Activated CD8-positive, alpha-beta T cell treated with anti-CD3 and anti-CD28 coated beads, Interleukin-2, amount 10 ng/mL, durations not matched to agents 7 days and 5 days (primary cell): ENCODE measurements around the gene CCDC183. TPM values are rescaled to one million over a fixed set of nuclear protein-coding genes. Genes with fewer than 3 reads are reported as not detected.

Experiments
- ATAC-seq: fragments of 150-1000 bp; cut with Tn5 transposase; one replicate; pipeline ENCODE4 v1.10.0; 2021; ENCODE audit warnings: moderate library complexity
- CTCF ChIA-PET: fragments of 350-600 bp; sonication (Branson Sonifier 250); formaldehyde crosslinking; loops from one replicate; lab custom pipeline; 2021; ENCODE audit warnings: antibody characterized with exemption; lab: Charles Lee
- POLR2A ChIA-PET: fragments of 350-600 bp; sonication (Branson Sonifier 250); formaldehyde crosslinking; loops from one replicate; lab custom pipeline; 2021; ENCODE audit warnings: antibody characterized with exemption; lab: Charles Lee
- DNase-seq: peaks from one replicate; pipeline ENCODE4 v3.0.0-alpha.2; 2020
- H3K27ac Mint-ChIP-seq: one replicate; pipeline ENCODE4 v1.8.0; 2021; ENCODE audit warnings: mild to moderate bottlenecking, mixed read lengths
- H3K27me3 Mint-ChIP-seq: one replicate; pipeline ENCODE4 v1.8.0; 2021; ENCODE audit warnings: low read depth, mixed read lengths
- H3K36me3 Mint-ChIP-seq: one replicate; pipeline ENCODE4 v1.8.0; 2021; ENCODE audit warnings: low read depth, mixed read lengths
- H3K4me1 Mint-ChIP-seq: one replicate; pipeline ENCODE4 v1.8.0; 2021; ENCODE audit warnings: low read depth, mixed read lengths
- H3K4me3 Mint-ChIP-seq: one replicate; pipeline ENCODE4 v1.8.0; 2021; ENCODE audit warnings: mild to moderate bottlenecking, mixed read lengths
- H3K9me3 Mint-ChIP-seq: one replicate; pipeline ENCODE4 v1.8.0; 2022; ENCODE audit warnings: mixed read lengths; ENCODE audit not compliant: insufficient read depth
- total RNA-seq, 2 experiments: library from RNA; stranded (reverse); gene quantifications; one replicate each; pipeline ENCODE4 v1.2.3, GENCODE V29; 2021

The CCDC183 gene
- total RNA-seq, 2 experiments from 2014 or later: 0.26 to 0.44 TPM

DNA sequence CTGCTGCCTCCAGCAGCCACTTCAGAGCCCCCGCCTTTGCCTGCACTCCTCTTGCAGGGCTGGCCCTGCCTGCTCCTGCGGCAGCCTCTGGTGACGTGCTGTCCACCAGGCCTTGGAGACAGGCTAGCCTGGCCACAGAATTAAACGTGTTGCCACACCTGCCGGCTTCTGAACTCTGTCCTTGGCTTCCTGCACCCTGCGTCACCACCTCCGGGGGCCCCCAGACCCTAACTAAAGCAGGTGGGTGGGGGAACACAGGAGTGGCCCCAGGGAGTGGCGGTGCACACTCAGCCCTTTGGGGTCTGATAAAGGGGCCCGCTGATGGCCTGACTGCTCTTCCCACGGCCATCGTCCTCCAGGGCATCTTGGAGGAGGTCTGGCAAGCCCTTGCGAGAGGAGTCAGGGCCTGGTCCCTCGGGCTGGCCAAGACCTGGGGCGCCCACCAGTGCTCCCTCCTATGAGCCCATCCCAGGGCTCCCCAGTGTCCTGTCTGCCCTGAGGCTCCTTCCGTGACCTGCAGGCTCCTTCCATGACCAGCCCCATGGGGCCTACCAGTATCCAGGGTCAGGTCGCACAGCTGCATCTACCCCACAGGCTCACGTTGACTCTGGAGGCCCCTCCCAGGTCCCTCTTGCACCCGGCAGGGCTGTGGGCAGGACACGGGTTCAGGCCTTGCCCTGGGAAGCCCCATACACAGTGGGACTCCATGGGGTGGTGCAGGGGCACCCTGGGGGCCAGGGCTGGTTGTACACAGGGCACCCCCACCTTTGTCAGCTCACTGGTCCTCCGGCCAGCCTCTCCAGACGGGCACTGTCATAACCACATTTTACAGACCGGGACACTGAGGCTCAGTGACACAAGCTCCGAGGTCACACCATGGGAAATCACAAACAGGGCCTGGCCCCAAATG lies 55.0 kb downstream of the CCDC183 start:
- Mint-ChIP-seq H3K27ac (no peak overlapping the region), H3K9me3 (no peaks in the 10 kb centered on the region), H3K36me3 (peaks cover 13% of the 10 kb centered on the region), H3K27me3 (peaks cover 13% of the 10 kb centered on the region), H3K4me1 (peaks cover 21% of the 10 kb centered on the region), H3K4me3 (no peak overlapping the region)
- ATAC-seq (no peak), DNase-seq (no peak)
- CTCF ChIA-PET: interaction anchor here (0.8 kb wide), 1 partner anchor 8 kb away, joined by 3 read pairs; no protein-coding TSS in a partner anchor
- POLR2A ChIA-PET: no interaction called here

DNA sequence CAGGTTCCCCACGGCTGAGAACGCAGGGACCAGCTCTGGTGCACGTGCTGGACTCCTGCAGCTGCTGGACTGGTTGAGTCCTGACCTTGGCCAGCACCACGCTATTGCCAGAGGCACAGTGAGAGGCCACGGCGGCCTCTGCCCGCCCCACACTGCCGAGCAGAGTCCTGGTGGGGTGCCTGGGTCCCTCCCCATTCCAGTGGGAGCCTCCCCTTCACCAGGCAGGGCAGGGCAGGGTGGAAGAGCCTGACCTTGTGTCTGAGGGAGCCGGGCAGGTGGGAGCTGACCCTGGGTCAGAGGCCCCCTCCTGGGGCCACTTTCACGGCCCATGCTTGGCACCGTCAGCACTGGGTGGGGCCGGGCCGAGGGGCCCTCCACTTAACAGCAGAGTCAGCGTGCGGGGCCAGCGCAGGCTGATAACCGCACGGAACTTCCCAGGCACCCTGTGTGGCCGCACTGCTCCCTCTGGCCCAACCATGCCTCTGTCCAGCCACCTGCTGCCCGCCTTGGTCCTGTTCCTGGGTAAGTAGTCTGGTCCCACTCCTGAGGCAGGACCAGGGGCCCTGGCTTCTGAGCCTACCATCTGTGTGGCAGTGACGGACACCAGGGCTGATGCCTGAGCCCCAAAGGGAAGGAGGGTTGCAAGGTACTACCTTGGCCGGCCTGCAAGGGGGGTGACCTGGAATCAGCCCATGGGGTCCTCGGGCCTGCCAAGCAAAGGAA lies 56.0 kb downstream of the CCDC183 start, which contains the start of gene MAMDC4:
MAMDC4 (plus strand) TSS at position 406 of the 723 bp plus-strand sequence; CDS start at position 477, 71 bp downstream.
- H3K4me1 Mint-ChIP-seq: peaks cover 18% of the 10 kb centered on the region
- DNase-seq (no peak), ATAC-seq (no peak)
- POLR2A ChIA-PET: interaction anchor here (0.6 kb wide), 1 partner anchor 63 kb away, joined by 3 read pairs; no protein-coding TSS in a partner anchor
- no peaks in the 10 kb centered on the region for H3K9me3 Mint-ChIP-seq
- peaks cover 9% of the 10 kb centered on the region for H3K36me3 Mint-ChIP-seq
- no peak within 1 kb of the TSS for H3K27ac Mint-ChIP-seq
- CTCF ChIA-PET: interaction anchor here (0.6 to 0.8 kb wide), 2 partner anchors 9 to 31 kb away, joined by 3 read pairs; no protein-coding TSS in a partner anchor
- peaks cover 7% of the 10 kb centered on the region for H3K27me3 Mint-ChIP-seq
- H3K4me3 Mint-ChIP-seq: no peak within 1 kb of the TSS

DNA sequence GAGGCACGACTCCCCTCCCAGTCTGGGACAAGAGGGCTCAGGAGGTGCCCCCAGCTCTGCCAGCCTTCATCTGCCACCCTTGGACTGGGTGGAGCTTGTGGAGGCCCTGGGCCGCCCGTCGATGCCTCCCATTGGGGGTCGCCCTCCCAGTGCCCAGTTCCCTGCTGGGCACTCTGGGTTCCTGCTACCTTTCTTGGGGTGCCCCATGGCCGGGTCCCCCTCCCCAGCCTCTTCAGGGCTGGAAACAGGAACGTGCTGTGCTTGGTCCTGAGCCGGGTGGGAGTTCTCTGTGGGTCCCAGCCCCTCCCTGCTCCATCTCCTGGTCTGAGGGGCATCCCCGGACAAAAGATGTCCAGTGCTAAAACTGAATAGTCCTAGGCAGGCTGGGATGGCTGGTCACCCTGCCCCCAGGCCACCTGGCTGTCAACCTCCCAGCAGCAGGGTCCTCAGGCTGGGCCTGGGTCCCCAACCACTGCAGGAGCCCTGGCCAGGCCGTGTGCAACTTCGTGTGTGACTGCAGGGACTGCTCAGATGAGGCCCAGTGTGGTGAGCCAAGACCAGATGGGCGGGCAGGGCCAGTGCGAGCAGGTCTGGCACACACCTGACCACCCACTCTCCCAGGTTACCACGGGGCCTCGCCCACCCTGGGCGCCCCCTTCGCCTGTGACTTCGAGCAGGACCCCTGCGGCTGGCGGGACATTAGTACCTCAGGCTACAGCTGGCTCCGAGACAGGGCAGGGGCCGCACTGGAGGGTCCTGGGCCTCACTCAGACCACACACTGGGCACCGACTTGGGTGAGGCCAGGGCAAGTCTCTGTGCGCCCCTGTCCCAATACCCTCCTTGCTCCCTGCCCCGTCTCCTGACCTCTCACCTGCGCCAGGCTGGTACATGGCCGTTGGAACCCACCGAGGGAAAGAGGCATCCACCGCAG lies 56.8 kb downstream of the CCDC183 start:
- ChIA-PET POLR2A (no interaction called here), CTCF (no interaction called here)
- Mint-ChIP-seq H3K27ac (no peak overlapping the region), H3K9me3 (no peaks in the 10 kb centered on the region), H3K27me3 (peaks cover 2% of the 10 kb centered on the region), H3K4me3 (no peak overlapping the region), H3K36me3 (peaks cover 6% of the 10 kb centered on the region), H3K4me1 (peaks cover 12% of the 10 kb centered on the region)
- DNase-seq (no peak), ATAC-seq (no peak)

DNA sequence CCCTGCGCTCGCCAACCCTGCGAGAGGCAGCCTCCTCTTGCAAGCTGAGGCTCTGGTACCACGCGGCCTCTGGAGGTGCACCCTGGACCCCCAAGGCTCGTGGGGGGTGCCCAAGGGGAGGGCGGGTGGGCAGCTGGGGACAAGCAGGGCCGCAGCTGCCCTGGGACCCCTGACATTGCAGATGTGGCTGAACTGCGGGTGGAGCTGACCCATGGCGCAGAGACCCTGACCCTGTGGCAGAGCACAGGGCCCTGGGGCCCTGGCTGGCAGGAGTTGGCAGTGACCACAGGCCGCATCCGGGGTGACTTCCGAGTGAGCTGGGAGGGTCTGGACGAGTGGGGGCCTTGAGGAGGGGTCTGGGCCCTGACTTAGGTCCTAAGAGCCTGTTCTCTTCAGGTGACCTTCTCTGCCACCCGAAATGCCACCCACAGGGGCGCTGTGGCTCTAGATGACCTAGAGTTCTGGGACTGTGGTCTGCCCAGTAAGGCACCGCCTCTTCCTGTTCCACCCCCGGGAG lies 57.5 kb downstream of the CCDC183 start:
- H3K27ac Mint-ChIP-seq: no peak overlapping the region
- H3K27me3 Mint-ChIP-seq: no peaks in the 10 kb centered on the region
- no peak overlapping the region for H3K4me3 Mint-ChIP-seq
- ChIA-PET POLR2A (no interaction called here), CTCF (no interaction called here)
- no peak for DNase-seq
- H3K36me3 Mint-ChIP-seq: peaks cover 6% of the 10 kb centered on the region
- peaks cover 10% of the 10 kb centered on the region for H3K4me1 Mint-ChIP-seq
- no peaks in the 10 kb centered on the region for H3K9me3 Mint-ChIP-seq
- ATAC-seq: no peak

DNA sequence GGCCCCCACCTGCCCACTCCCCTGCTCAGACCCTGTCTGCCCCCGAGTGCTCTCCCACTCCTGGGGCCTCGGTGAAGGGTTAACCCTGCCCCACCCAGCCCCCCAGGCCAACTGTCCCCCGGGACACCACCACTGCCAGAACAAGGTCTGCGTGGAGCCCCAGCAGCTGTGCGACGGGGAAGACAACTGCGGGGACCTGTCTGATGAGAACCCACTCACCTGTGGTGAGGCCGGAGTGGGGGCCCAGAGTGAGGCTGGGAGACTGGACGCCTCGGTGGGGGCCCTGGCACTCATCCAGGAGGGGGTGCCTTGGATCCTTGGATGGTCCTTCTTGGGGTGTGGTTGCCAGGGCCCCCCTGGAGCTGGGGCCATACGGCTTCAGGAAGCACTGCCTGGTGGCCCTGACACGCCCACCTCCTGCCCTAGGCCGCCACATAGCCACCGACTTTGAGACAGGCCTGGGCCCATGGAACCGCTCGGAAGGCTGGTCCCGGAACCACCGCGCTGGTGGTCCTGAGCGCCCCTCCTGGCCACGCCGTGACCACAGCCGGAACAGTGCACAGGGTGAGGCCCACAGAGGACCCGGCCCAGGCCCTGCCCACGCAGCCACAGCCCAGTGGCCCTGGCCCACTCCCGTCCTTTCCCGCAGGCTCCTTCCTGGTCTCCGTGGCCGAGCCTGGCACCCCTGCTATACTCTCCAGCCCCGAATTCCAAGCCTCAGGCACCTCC lies 58.1 kb downstream of the CCDC183 start:
- no peaks in the 10 kb centered on the region for H3K27me3 Mint-ChIP-seq
- ChIA-PET POLR2A (no interaction called here), CTCF (no interaction called here)
- DNase-seq (no peak), ATAC-seq (no peak)
- H3K4me3 Mint-ChIP-seq: no peak overlapping the region
- H3K27ac Mint-ChIP-seq: no peak overlapping the region
- H3K36me3 Mint-ChIP-seq: peaks cover 4% of the 10 kb centered on the region
- peaks cover 8% of the 10 kb centered on the region for H3K4me1 Mint-ChIP-seq
- no peaks in the 10 kb centered on the region for H3K9me3 Mint-ChIP-seq

DNA sequence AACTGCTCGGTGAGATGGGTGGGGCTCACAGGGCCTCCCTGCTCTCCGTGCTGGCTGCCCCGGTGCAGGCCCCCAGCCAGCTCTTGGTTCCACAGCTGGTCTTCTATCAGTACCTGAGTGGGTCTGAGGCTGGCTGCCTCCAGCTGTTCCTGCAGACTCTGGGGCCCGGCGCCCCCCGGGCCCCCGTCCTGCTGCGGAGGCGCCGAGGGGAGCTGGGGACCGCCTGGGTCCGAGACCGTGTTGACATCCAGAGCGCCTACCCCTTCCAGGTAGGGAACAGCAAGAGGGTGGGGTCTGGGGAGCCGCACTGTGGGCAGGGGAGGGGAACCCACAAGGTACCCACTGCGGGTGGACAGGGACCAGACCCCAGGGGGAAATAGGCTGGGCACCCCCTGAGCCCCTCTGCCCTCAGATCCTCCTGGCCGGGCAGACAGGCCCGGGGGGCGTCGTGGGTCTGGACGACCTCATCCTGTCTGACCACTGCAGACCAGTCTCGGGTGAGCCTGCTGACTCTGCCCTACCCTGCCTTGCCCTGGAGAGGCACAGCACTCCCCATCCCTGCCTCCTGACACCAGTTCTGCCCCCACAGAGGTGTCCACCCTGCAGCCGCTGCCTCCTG lies 58.8 kb downstream of the CCDC183 start:
- Mint-ChIP-seq H3K27me3 (no peaks in the 10 kb centered on the region), H3K36me3 (peaks cover 2% of the 10 kb centered on the region), H3K27ac (no peak overlapping the region), H3K9me3 (no peaks in the 10 kb centered on the region), H3K4me3 (no peak overlapping the region), H3K4me1 (peaks cover 5% of the 10 kb centered on the region)
- ChIA-PET POLR2A (no interaction called here), CTCF (no interaction called here)
- DNase-seq (no peak), ATAC-seq (no peak)

DNA sequence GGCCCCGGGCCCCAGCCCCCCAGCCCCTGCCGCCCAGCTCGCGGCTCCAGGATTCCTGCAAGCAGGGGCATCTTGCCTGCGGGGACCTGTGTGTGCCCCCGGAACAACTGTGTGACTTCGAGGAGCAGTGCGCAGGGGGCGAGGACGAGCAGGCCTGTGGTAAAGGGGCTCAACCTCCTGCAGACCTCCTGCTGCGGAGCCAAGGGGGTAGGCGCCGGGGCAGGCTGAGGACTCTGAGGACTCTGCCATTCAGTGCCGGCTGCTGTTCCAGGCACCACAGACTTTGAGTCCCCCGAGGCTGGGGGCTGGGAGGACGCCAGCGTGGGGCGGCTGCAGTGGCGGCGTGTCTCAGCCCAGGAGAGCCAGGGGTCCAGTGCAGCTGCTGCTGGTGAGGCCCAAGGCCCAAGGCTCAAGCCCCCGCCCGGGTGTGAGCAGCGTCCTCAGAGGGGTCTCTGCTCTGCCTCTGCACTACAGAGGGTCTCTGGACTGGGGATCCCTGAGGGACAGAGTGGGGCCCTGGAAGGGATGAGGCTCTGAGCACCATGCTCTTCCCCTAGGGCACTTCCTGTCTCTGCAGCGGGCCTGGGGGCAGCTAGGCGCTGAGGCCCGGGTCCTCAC lies 59.4 kb downstream of the CCDC183 start:
- no peaks in the 10 kb centered on the region for H3K27me3 Mint-ChIP-seq
- POLR2A ChIA-PET: no interaction called here
- no peak overlapping the region for H3K27ac Mint-ChIP-seq
- DNase-seq (no peak), ATAC-seq (no peak)
- no peaks in the 10 kb centered on the region for H3K4me1 Mint-ChIP-seq
- CTCF ChIA-PET: interaction anchor here (1.2 kb wide), 1 partner anchor 26 kb away, joined by 4 read pairs; no protein-coding TSS in a partner anchor
- H3K9me3 Mint-ChIP-seq: no peaks in the 10 kb centered on the region
- H3K36me3 Mint-ChIP-seq: no peaks in the 10 kb centered on the region
- H3K4me3 Mint-ChIP-seq: no peak overlapping the region

DNA sequence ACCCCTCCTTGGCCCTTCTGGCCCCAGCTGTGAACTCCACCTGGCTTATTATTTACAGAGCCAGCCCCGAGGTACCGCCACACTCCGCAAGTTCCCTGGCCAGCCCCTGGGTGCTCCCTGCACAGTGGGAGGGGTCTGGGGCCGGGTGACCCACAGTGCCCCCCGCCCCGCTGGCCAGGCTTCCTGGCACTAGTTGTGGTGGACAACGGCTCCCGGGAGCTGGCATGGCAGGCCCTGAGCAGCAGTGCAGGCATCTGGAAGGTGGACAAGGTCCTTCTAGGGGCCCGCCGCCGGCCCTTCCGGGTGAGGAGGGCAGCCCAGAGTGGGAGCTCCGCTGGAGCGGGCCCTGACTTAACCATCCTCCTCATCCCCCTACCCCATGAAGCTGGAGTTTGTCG lies 59.9 kb downstream of the CCDC183 start:
- no peaks in the 10 kb centered on the region for H3K4me1 Mint-ChIP-seq
- no peak overlapping the region for H3K27ac Mint-ChIP-seq
- no peaks in the 10 kb centered on the region for H3K36me3 Mint-ChIP-seq
- no peak for ATAC-seq
- POLR2A ChIA-PET: interaction anchor here (1.1 kb wide), 1 partner anchor 10 kb away, joined by 4 read pairs; the partner anchor contains the start of gene EDF1
- no peak for DNase-seq
- H3K9me3 Mint-ChIP-seq: no peaks in the 10 kb centered on the region
- no peak overlapping the region for H3K4me3 Mint-ChIP-seq
- CTCF ChIA-PET: interaction anchor here (1.2 kb wide), 1 partner anchor 26 kb away, joined by 4 read pairs; no protein-coding TSS in a partner anchor
- H3K27me3 Mint-ChIP-seq: no peaks in the 10 kb centered on the region

DNA sequence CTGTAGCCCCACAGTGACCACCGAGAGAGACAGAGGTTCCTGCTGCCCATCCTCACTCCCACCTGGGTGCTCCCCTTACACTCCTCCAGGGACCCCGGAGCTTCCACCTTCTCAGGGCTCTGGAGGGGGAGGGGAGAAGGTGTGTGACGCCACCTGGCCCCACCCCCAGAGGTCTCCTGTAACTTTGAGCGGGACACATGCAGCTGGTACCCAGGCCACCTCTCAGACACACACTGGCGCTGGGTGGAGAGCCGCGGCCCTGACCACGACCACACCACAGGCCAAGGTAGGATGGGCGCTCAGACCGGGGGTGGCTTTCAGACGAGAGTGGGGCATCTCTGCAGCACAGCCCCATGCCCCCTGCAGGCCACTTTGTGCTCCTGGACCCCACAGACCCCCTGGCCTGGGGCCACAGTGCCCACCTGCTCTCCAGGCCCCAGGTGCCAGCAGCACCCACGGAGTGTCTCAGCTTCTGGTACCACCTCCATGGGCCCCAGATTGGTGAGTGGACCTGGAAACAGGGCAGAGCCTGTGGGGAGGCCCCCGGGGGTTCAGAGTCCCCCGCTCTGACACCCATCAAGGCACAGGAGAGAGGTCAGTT lies 60.5 kb downstream of the CCDC183 start:
- ATAC-seq (no peak), DNase-seq (no peak)
- CTCF ChIA-PET: interaction anchor here (1.2 kb wide), 1 partner anchor 25 kb away, joined by 4 read pairs; no protein-coding TSS in a partner anchor

More for the DNA sequence above, 60.5 kb downstream of the CCDC183 start:
- no peaks in the 10 kb centered on the region for H3K9me3 Mint-ChIP-seq
- no peaks in the 10 kb centered on the region for H3K4me1 Mint-ChIP-seq
- H3K27ac Mint-ChIP-seq: no peak overlapping the region
- H3K27me3 Mint-ChIP-seq: no peaks in the 10 kb centered on the region
- H3K4me3 Mint-ChIP-seq: no peak overlapping the region
- no peaks in the 10 kb centered on the region for H3K36me3 Mint-ChIP-seq
- POLR2A ChIA-PET: interaction anchor here (1.1 kb wide), 1 partner anchor 9 kb away, joined by 4 read pairs; the partner anchor contains the start of gene EDF1
